Fibroblast of peridontal ligament (primary cell): Measurements from ENCODE around the gene CATSPERB.
A peak's percentile ranks its signal among the peaks of the same experiment; 100 is the strongest.
"Not testable (repeated sequence)": the region's sequence is repeated elsewhere in the genome, so short reads cannot be mapped to it uniquely, and the experiment has no call there.

Source experiments
- DNase-seq: peaks from one replicate; pipeline ENCODE4 v3.0.0-alpha.2; 2010; ENCODE audit errors: extremely low read depth

The CATSPERB gene

GRCh38 chr14:91580876-91581577 is 150.9 kb downstream of the CATSPERB start:
- no peak for DNase-seq

- DNase-seq, result no peak
Measured at GRCh38 chr14:91577632-91578233, 154.2 kb downstream of the CATSPERB start.

GRCh38 chr14:91575469-91576208 is 156.2 kb downstream of the CATSPERB start:
- DNase-seq, result no peak

- DNase-seq, result peak; percentile 47
Measured at GRCh38 chr14:91573894-91574837, 157.7 kb downstream of the CATSPERB start.

- DNase-seq, result no peak
Measured at GRCh38 chr14:91573528-91573893, 158.4 kb downstream of the CATSPERB start.

- DNase-seq, result no peak
Measured at GRCh38 chr14:91570021-91570420, 161.9 kb downstream of the CATSPERB start.

- DNase-seq, result no peak
Measured at GRCh38 chr14:91569301-91569700, 162.6 kb downstream of the CATSPERB start.

- no peak for DNase-seq
Measured at GRCh38 chr14:91568626-91569025, 163.3 kb downstream of the CATSPERB start.

GRCh38 chr14:91567827-91568226 is 164.1 kb downstream of the CATSPERB start:
- not testable (repeated sequence) for DNase-seq

GRCh38 chr14:91555531-91555930 is 176.4 kb downstream of the CATSPERB start:
- no peak for DNase-seq

- DNase-seq, result no peak
Measured at GRCh38 chr14:91554535-91555332, 177.2 kb downstream of the CATSPERB start.

- no peak for DNase-seq
Measured at GRCh38 chr14:91548108-91548507, 183.8 kb downstream of the CATSPERB start.

- peak; percentile 2 for DNase-seq
Measured at GRCh38 chr14:91545946-91546716, 185.8 kb downstream of the CATSPERB start.

- DNase-seq, result no peak
Measured at GRCh38 chr14:91545204-91545603, 186.7 kb downstream of the CATSPERB start.

GRCh38 chr14:91536327-91536726 is 195.6 kb downstream of the CATSPERB start:
- no peak for DNase-seq

- DNase-seq, result not testable (repeated sequence)
Measured at GRCh38 chr14:91534059-91534458, 197.8 kb downstream of the CATSPERB start.

GRCh38 chr14:91533623-91534022 is 198.3 kb downstream of the CATSPERB start:
- no peak for DNase-seq
